Activated CD4-positive, alpha-beta T cell treated with anti-CD3 and anti-CD28 coated beads, Interleukin-2, Interleukin-6, amounts not matched to agents 100 ng/mL and 50 ng/mL, durations not matched to agents 16 hours and 8 hours (primary cell): ENCODE measurements around the gene FRMD5.
"Not testable (repeated sequence)": the region's sequence is repeated elsewhere in the genome, so short reads cannot be mapped to it uniquely, and the experiment has no call there.

Source experiments
- DNase-seq: peaks from one replicate; pipeline ENCODE4 v3.0.0-alpha.2; 2020

Gene FRMD5

GRCh38 chr15:43880406-43881194, 314.5 kb downstream of the FRMD5 start:
- DNase-seq: no peak

DNA sequence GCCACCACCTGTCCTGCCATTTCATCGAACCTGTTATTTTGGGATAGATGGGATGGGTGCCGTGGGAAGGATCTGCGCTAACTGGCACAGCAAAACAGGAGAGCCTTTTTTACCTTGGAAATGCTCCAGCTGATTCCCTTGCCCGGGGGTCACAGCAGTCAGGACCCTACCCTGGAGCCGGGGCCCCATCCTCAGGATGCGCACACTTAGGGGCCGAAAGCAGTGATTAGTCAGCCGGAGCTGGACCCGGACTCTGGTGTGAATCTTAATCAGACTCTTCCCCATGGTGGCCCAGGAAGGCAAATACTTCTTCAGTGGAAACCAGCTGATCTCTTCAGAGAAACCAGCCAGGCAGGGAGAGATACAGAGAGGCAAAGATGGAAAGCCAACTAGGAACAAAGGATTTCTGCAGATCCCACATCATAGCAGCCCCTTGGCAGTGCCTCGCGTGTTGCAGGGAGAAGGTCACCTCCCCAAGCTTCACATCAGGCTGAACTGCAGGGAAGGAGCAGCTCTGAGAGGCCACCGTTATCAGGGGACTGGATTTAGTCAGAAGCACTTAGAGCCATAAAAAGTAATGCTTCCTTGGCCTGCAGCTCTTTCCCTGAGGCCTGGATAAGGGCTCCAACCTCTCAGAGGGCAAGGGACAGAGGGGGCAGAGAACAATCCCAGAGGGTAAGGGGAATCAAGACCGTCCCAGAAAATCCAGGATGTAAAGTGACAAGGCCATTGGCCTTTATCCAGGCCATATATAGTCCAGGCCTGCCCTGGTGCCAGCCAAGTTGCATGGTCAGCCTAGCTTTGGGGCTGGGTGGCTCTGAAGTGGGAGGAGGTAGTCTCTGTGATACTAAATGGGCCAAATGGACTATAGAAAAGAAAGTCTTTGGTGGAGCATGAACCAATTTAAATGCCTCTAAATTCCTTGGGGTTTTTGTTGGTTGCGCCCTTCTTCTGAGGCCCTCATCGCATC, 315.4 kb downstream of the FRMD5 start:
- no peak for DNase-seq

- no peak for DNase-seq
Observed at GRCh38 chr15:43878446-43878845, 316.6 kb downstream of the FRMD5 start.

DNA sequence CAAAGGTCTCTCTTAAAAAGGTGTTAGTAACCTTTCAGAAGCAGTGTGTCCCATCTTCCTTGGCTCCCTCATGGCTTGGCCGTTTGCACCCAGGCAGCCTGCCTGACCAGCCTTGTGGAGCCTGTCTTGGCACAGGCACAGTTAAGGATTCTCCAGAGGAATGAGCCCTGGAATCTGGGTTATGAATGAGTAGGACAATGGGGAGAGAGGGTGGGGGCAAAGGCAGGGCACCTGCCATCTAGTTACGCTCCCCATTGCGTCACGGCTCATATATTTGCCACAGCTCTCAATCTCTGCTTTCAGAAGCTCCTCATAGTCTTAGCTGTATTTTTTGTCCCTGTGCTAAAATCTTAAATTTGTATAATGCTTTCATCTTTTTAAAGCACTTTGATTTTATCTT, 317.7 kb downstream of the FRMD5 start:
- no peak for DNase-seq

GRCh38 chr15:43876872-43877271, 318.2 kb downstream of the FRMD5 start:
- DNase-seq: no peak

GRCh38 chr15:43873651-43874050, 321.4 kb downstream of the FRMD5 start:
- DNase-seq: no peak

DNA sequence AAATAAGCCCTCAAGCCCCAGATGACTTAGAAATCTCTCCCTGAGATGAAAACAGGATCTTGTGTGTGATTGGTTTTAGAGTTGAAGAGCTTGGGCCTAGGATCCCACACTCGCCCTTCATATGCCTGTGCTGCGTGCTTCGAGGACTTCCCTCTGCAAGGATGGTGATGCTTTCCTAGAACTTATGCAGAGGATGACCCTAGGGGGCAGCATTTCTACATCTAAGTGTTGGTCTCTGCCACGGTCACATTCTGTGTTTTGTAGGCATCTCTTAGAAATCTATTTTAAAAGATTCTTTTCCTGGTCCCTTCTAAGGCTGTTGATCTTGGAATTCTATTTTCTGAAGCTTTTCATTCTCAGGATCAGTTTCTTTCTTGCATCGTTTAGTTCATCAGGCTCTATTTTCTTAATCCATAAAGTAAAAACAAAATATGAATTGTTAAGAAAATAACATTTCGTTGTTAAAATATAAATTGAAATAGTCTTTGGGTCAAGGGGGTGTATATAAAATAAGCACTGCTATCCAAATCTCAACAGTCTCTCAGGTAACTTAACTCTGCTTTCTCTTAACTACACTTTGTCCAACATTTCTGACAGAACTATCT, 322.6 kb downstream of the FRMD5 start:
- peak; percentile 26 for DNase-seq

DNA sequence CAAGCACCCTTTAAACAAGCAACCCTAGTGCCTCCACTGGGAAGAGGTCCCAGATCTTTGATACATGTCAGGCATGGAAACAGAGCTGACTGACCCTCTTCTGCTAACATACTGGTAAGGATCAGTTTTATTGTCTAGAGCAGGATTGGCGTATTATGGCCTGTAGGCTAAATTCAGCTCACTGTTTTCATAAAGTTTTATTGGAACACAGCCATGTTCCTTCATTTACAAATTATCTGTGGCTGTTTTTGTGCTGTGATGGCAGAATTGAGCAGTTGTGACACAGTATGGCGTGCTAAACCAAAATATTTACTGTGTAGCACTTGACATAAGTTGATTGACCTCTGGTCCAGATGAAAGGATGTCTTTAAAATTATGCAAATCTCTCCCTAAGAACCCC, 323.2 kb downstream of the FRMD5 start:
- DNase-seq: no peak

DNA sequence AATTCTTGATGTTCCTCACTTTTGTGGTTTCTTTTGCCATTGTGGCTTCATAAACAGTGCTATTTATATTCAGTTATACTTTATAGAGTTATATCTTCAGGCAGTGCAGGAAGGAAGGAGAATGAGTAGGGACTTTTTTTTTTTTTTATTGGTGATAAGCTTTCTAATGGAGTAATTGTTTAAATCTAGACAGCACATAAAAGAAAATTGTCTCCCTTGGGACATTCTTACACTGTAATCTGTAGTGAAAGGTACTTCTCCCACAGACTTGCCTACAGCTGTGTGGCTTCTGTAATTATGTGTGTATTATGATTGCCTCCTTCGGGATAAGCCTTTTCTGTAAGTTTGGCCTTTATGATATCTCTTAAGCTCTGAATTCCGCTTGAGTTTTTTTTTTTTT, 326.7 kb downstream of the FRMD5 start:
- no peak for DNase-seq

GRCh38 chr15:43867096-43867495, 328.0 kb downstream of the FRMD5 start:
- no peak for DNase-seq

DNA sequence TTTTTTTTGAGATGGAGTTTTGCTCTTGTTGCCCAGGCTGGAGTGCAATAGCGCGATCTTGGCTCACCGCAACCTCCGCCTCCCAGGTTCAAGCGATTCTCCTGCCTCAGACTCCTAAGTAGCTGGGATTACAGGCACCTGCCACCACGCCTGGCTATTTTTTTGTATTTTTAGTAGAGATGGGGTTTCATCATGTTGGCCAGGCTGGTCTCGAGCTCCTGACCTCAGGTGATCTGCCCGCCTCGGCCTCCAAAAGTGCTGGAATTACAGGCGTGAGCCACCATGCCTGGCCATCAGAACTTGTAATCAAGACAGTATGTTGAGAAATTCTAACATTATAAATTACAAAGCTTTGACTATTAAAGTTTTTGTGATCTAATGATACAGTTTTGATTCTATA, 328.4 kb downstream of the FRMD5 start:
- not testable (repeated sequence) for DNase-seq

DNA sequence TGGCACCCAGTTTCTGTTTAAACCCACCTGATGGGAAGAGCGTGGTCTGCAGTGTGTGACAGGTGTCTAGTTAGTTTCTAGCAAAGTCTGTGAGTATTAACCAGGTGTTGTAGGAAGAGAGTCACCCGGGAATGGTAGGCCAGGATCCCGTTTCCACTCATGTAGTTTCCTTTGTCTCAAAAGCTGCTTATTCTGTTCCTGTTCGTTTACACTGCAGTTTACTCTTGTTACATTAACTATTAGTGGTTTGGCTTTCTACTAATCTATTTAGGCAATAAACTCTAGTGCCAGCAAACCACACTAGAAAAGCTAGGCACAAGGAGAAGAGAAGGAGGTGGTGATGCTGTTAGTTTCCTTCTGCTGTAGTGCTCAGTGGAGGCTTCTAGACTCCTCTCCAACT, 335.5 kb downstream of the FRMD5 start:
- DNase-seq: no peak

GRCh38 chr15:43854801-43855200, 340.3 kb downstream of the FRMD5 start:
- no peak for DNase-seq

DNA sequence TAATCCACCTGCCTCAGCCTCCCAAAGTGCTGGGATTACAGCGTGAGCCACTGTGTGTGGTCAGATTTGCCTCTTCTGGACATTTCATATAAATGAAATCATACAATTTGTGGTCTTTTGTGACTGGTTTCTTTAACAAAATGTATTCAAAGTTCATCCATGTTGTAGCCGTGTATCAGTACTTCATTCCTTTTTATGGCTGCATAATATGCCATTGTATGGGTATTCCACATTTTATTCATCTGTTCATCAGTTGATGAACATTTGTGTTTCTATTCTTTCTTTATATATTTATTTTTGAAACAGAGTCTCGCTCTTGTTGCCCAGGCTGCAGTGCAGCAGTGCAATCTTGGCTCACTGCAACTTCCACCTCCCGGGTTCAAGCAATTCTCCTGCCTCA, 342.5 kb downstream of the FRMD5 start:
- DNase-seq: no peak

- no peak for DNase-seq
Observed at GRCh38 chr15:43851251-43851650, 343.8 kb downstream of the FRMD5 start.

DNA sequence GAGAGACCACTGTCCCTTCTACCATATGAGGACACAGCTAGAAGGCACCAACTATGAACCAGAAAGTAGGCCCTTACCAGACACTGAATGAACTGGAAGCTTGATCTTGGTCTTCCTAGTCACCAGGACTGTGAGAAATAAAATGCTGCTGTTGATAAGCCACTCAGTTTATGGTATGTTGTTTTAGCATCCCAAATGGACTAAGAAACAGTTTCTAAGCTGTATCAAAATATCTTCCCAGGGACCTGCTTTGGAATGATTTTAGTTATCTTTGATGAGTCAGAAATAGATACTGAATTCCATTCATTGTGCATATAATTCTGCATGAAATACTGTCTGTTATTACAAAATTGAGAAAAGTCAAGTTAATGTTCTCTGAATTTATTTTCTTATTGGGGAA, 349.6 kb downstream of the FRMD5 start:
- DNase-seq: no peak

- not testable (repeated sequence) for DNase-seq
Observed at GRCh38 chr15:43832485-43832884, 362.6 kb downstream of the FRMD5 start.

DNA sequence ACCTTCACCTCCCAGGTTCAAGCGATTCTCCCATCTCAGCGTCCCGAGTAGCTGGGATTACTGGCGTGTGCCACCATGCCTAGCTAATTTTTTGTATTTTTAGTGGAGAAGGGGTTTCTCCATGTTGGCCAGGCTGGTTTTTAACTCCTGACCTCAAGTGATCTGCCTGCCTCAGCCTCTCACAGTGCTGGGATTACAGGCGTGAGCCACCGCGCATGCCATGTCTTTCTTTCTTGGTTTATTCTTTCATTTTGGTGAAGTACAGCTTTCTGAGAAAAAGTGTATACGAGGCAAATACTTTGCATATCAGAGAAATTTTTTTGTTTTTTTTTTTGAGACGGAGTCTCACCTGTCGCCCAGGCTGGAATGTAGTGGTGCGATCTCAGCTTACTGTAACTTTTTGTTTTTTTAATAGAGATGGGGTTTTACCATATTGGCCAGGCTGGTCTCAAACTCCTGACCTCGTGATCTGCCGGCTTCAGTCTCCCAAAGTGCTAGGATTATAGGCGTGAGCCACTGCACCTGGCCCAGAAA, 363.5 kb downstream of the FRMD5 start:
- DNase-seq: not testable (repeated sequence)

DNA sequence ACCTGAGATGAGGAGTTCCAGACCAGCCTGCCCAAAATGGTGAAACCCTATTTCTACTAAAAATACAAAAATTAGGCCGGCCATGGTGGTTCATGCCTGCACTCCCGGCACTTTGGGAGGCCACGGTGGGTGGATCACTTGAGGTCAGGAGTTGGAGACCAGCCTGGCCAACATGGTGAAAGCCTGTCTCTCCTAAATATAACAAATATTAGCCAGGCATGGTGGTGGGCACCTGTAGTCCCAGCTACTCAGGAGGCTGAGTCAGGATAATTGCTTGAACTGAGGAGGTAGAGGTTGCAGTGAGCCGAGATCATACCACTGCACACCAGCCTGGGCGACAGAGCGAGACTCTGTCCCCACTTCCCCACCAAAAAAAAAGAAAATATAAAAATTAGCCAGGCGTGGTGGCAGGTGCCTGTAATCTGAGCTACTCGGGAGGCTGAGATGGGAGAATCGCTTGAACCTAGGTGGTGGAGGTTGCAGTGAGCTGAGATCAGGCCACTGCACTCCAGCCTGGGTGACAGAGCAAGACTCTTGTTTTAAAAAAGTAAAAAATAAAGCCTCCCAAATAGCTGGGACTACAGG, 364.3 kb downstream of the FRMD5 start:
- DNase-seq: not testable (repeated sequence)

DNA sequence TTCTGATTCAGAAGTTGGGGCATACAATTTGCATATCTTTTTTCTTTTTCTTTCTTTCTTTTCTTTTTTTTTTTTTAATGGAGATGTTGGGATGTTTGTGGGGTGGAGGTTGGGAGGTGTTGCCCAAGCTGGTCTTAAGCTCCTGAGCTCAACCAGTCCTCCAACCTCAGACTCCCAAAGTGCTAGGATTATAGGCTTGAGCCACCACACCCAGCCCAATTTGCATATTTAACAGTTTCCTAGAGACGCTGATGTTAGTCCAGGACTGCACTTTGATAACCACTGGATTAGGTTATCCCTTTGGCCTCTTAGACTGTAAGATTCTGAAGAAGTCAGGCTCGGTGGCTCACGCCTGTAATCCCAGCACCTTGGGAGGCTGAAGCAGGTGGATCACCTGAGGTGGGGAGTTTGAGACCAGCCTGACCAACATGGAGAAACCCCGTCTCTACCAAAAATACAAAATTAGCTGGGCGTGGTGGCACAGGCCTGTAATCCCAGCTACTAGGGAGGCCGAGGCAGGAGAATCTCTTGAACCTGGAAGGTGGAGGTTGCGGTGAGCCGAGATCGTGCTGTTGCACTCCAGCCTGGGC, 365.0 kb downstream of the FRMD5 start:
- DNase-seq: not testable (repeated sequence)

DNA sequence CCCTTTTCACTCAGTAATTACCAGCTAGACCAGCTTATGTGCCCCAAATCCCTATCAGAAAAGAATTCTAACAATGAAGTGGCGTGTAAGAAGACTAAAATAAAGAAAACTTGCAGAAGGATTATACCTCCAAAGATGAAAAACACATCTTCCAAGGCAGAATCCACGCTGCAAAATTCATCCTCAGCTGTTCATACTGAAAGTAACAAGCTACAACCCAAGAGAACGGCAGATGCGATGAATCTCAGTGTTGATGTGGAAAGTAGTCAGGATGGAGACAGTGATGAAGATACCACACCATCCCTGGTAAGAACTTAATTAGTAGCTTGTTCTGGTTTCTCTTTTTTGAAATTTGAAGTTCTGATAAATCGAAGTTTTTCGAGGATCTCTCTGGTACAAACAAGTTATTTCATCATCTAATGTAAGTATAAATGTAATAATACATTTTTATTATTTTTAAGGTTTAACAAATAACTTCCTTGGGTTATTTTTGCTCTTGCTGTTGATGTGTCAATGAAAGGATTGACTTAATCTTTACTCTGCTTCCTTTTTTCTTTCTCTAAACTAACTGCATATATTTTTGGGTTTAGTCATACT, 366.9 kb downstream of the FRMD5 start:
- DNase-seq: peak; percentile 68
